HCT116 (cell line): ENCODE measurements around the gene CWC27. TPM values are rescaled to one million over a fixed set of nuclear protein-coding genes. Genes with fewer than 3 reads are reported as not detected.

Experiments
- ATAC-seq: fragments of 200-7000 bp; cut with Tn5 transposase; 2 replicates; pipeline ENCODE4 v1.9.1; 2020; ENCODE audit warnings: mild to moderate bottlenecking, moderate library complexity
- BruUV-seq: library from RNA; stranded (reverse); fragments of 400-500 nt; replicated peaks from 2 replicates; lab custom pipeline; 2021; lab: Mats Ljungman, UMichigan
- CTCF ChIA-PET: fragments of 300-600 bp; sonication (Branson Sonifier 250); formaldehyde crosslinking; loops from one replicate; lab custom pipeline; 2021; ENCODE audit warnings: antibody characterized with exemption; lab: Charles Lee
- POLR2A ChIA-PET: fragments of 300-600, 350-600 bp; sonication (Branson Sonifier 250); formaldehyde crosslinking; loops from one replicate; lab custom pipeline; 2021; ENCODE audit warnings: antibody characterized with exemption; lab: Charles Lee
- RAD21 ChIA-PET, 2 experiments: fragments of 300-600 bp; sonication (Branson Sonifier 250); formaldehyde crosslinking; loops; one replicate each; lab custom pipeline; 2023; ENCODE audit warnings: low total read pairs in 2 of 2; ENCODE audit not compliant: uncharacterized antibody in 2 of 2, unreplicated experiment in 2 of 2, low non-redundant PET in 1 of 2; lab: Charles Lee
- DNase-seq: peaks from one replicate; pipeline ENCODE4 v3.0.0-alpha.2; 2010; ENCODE audit warnings: low read depth, low spot score
- H2AFZ ChIP-seq: fragments of 200-600 bp; shearing (Covaris generic), sonication (generic); 2 replicates; pipeline ENCODE4 v1.6.1; 2017; ENCODE audit warnings: low read depth, mixed run types, mixed read lengths, antibody characterized with exemption, low read length; ENCODE audit not compliant: poor library complexity, severe bottlenecking
- H3K27ac ChIP-seq: 2 replicates; pipeline ENCODE4 v1.5.1; 2012; ENCODE audit warnings: low read depth, low read length
- H3K27me3 ChIP-seq: fragments of 200-600 bp; sonication (generic); 2 replicates; pipeline ENCODE4 v1.6.1; 2016; ENCODE audit warnings: mixed run types, low read length, mixed read lengths; ENCODE audit not compliant: insufficient read depth
- H3K36me3 ChIP-seq, 2 experiments: fragments of 200-500 bp in 1 of 2; fragments of 200-600 bp in 1 of 2; sonication (Bioruptor generic) in 1 of 2; sonication (generic) in 1 of 2; 2 replicates each; pipeline versions ENCODE4 v1.5.1 to v1.6.1; 2014 to 2016; ENCODE audit warnings: low read length in 2 of 2, inconsistent platforms in 1 of 2, mixed read lengths in 1 of 2, mixed run types in 1 of 2; ENCODE audit not compliant: insufficient read depth in 2 of 2, control insufficient read depth in 1 of 2
- H3K4me1 ChIP-seq, 2 experiments: fragments of 200-600 bp in 1 of 2; sonication (generic) in 1 of 2; 2 replicates each; pipeline versions ENCODE4 v1.5.1 to v1.6.1; 2012 to 2017; ENCODE audit warnings: low read length in 2 of 2, inconsistent platforms in 1 of 2, mild to moderate bottlenecking in 1 of 2, mixed read lengths in 1 of 2, mixed run types in 1 of 2, moderate library complexity in 1 of 2; ENCODE audit not compliant: insufficient read depth in 2 of 2, control insufficient read depth in 1 of 2
- H3K4me2 ChIP-seq: fragments of 200-600 bp; sonication (generic); 2 replicates; pipeline ENCODE4 v1.6.1; 2017; ENCODE audit warnings: mixed run types, low read length, mixed read lengths
- H3K4me3 ChIP-seq, 2 experiments: fragments of 200-600 bp in 1 of 2; sonication (generic) in 1 of 2; replicated peaks in 1 of 2; 2 replicates each; pipeline ENCODE4 v1.5.1; 2011 to 2016; ENCODE audit warnings: low read length in 2 of 2, control low read depth in 1 of 2, low read depth in 1 of 2, mild to moderate bottlenecking in 1 of 2, mixed read lengths in 1 of 2, mixed run types in 1 of 2
- H3K79me2 ChIP-seq: fragments of 200-600 bp; sonication (generic); 2 replicates; pipeline ENCODE4 v1.6.1; 2017; ENCODE audit warnings: mild to moderate bottlenecking, mixed run types, low read length, moderate library complexity, mixed read lengths; ENCODE audit not compliant: insufficient read depth
- H3K9ac ChIP-seq: fragments of 200-600 bp; sonication (generic); 2 replicates; pipeline ENCODE4 v1.6.1; 2016; ENCODE audit warnings: low read length, mixed read lengths
- H3K9me2 ChIP-seq: fragments of 200-600 bp; sonication (generic), shearing (Covaris generic); 2 replicates; pipeline ENCODE4 v1.6.1; 2017; ENCODE audit warnings: mixed run types, mild to moderate bottlenecking, moderate library complexity; ENCODE audit not compliant: insufficient read depth
- H3K9me3 ChIP-seq, 2 experiments: fragments of 200-500 bp in 1 of 2; fragments of 200-600 bp in 1 of 2; sonication (Bioruptor generic) in 1 of 2; sonication (generic) in 1 of 2; 2 replicates each; pipeline ENCODE4 v1.6.1; 2014 to 2017; ENCODE audit warnings: low read length in 2 of 2, mixed read lengths in 2 of 2, inconsistent platforms in 1 of 2, low read depth in 1 of 2, mild to moderate bottlenecking in 1 of 2, mixed run types in 1 of 2, moderate library complexity in 1 of 2; ENCODE audit not compliant: control insufficient read depth in 1 of 2, insufficient read depth in 1 of 2
- H4K20me1 ChIP-seq: fragments of 200-600 bp; sonication (generic), shearing (Covaris generic); 2 replicates; pipeline ENCODE4 v1.6.1; 2017; ENCODE audit warnings: mixed run types, mild to moderate bottlenecking, moderate library complexity; ENCODE audit not compliant: insufficient read depth
- ATF3 ChIP-seq: IDR thresholded peaks from 2 replicates; pipeline ENCODE4 v1.6.1; 2012
- CTCF ChIP-seq, 3 experiments: fragments of 200-600 bp in 1 of 3; sonication (generic) in 1 of 3; IDR thresholded peaks in 2 of 3; conservative IDR thresholded peaks in 1 of 3; 2 replicates each; pipeline ENCODE4 v1.5.1; 2012 to 2017; ENCODE audit warnings: low read depth in 2 of 3, low read length in 2 of 3, antibody characterized with exemption in 1 of 3, borderline replicate concordance in 1 of 3, control low read depth in 1 of 3, mild to moderate bottlenecking in 1 of 3, mixed read lengths in 1 of 3, mixed run types in 1 of 3, moderate library complexity in 1 of 3; ENCODE audit not compliant: insufficient read depth in 1 of 3
- ELF1 ChIP-seq: IDR thresholded peaks from 2 replicates; pipeline ENCODE4 v1.6.1; 2012; ENCODE audit warnings: low read depth, borderline replicate concordance
- EZH2 ChIP-seq: fragments of 200-600 bp; sonication (generic); IDR thresholded peaks from 2 replicates; pipeline ENCODE4 v1.6.1; 2017; ENCODE audit warnings: antibody characterized with exemption, mixed run types
- EZH2phosphoT487 ChIP-seq: fragments of 200-600 bp; IDR thresholded peaks from 2 replicates; pipeline ENCODE4 v1.6.1; 2018; ENCODE audit warnings: antibody characterized with exemption, borderline replicate concordance
- POLR2AphosphoS5 ChIP-seq: IDR thresholded peaks from 2 replicates; pipeline ENCODE4 v1.6.1; 2011; ENCODE audit warnings: mild to moderate bottlenecking, low read depth, low read length, moderate library complexity
- TCF7L2 ChIP-seq: IDR thresholded peaks from 2 replicates; pipeline ENCODE4 v1.7.0; 2011; ENCODE audit warnings: borderline replicate concordance, inconsistent platforms; ENCODE audit not compliant: insufficient read depth, insufficient read length; ENCODE audit errors: extremely low read depth
- YY1 ChIP-seq: IDR thresholded peaks from 2 replicates; pipeline ENCODE4 v1.6.1; 2011; ENCODE audit warnings: low read length, low read depth, moderate library complexity, mild to moderate bottlenecking; ENCODE audit not compliant: insufficient replicate concordance; ENCODE audit errors: extremely low read depth
- ZBTB33 ChIP-seq: IDR thresholded peaks from 2 replicates; pipeline ENCODE4 v1.6.1; 2011; ENCODE audit warnings: mild to moderate bottlenecking, low read length, moderate library complexity; ENCODE audit not compliant: insufficient replicate concordance; ENCODE audit errors: extremely low read depth
- ZNF274 ChIP-seq: fragments of 200-500 bp; sonication (Bioruptor generic); IDR thresholded peaks from 2 replicates; pipeline ENCODE4 v1.6.1; 2014; ENCODE audit warnings: mild to moderate bottlenecking, low read depth, low read length, inconsistent platforms
- intact Hi-C: fragments of 100-400 bp; cut with micrococcal nuclease; formaldehyde crosslinking; loops from 2 replicates; pipeline ENCODE4 v1.10.0; 2022
- total RNA-seq: library from RNA; stranded (reverse); gene quantifications from one replicate; pipeline ENCODE4 v1.2.1, GENCODE V29; 2021; ENCODE audit not compliant: unreplicated experiment

Gene CWC27
- total RNA-seq, 1 experiment from 2014 or later: 29.1 TPM

GRCh38 chr5:64786372-64786771 is 17.6 kb downstream of the CWC27 start:
- H3K9me2 ChIP-seq: no peaks in the 10 kb centered on the region
- no peak for ATAC-seq
- no peaks in the 10 kb centered on the region for H3K36me3 ChIP-seq
- TF ChIP-seq CTCF (IDR thresholded peaks at IDR 0.05 in 2 of 3, conservative IDR thresholded peaks at IDR 0.05 in 1 of 3; ENCODE audit: borderline replicate concordance in 1 of 3, insufficient read depth in 1 of 3, low read depth in 2 of 3, low read length in 2 of 3): no peak
- TF ChIP-seq TCF7L2: no peak
- TF ChIP-seq ZBTB33: no peak
- TF ChIP-seq ATF3: no peak
- TF ChIP-seq ELF1: no peak
- no peak for TF ChIP-seq ZNF274
- no peak for TF ChIP-seq EZH2phosphoT487
- no peak for TF ChIP-seq EZH2
- TF ChIP-seq YY1: no peak
- no peak for TF ChIP-seq POLR2AphosphoS5
- ChIA-PET POLR2A (no interaction called here), RAD21 (no interaction called here), CTCF (interaction anchor here (1.1 kb wide), 1 partner anchor 151 kb away, joined by 3 read pairs; no protein-coding TSS in a partner anchor)
- H3K4me3 ChIP-seq: no peak overlapping the region
- H3K4me1 ChIP-seq: 0 out of 4 replicates have a peak, but pooled peaks cover 0 to 2% of the 10 kb centered on the region in 2 experiments
- H3K27me3 ChIP-seq: no peaks in the 10 kb centered on the region
- BruUV-seq: no TSS peak
- no peaks in the 10 kb centered on the region for H4K20me1 ChIP-seq
- no peaks in the 10 kb centered on the region for H3K79me2 ChIP-seq
- H3K9ac ChIP-seq: no peak overlapping the region
- intact Hi-C loops: loop anchor here (10.0 kb wide), 1 partner anchor 642 kb away; no protein-coding TSS in a partner anchor
- no peak overlapping the region for H2AFZ ChIP-seq
- no peak for DNase-seq
- H3K4me2 ChIP-seq: no peak overlapping the region
- no peaks in the 10 kb centered on the region for H3K9me3 ChIP-seq
- H3K27ac ChIP-seq: no peak overlapping the region
